ENCODE measurements around the gene SDK2.

Gene SDK2

DNA sequence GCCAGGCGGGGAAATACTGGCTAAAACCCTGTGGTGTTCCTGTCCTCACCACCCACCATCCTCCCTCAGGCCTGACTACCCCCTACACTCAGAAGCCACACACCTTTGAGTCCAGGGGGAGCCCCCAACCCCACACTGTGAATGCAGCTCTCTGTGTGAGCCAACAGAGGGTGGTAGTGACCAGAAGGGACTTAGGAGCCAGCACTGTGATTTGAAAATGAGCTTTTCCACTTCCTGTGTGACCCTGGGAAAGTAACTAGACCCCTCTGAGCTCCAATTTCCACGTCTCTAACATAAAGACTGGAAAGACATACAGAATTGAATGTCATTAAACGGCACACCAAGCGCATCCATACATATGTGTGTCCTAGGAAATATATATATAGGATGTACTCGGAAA lies 58.7 kb downstream of the SDK2 start:
- TF ChIP-seq, protein P1, sequence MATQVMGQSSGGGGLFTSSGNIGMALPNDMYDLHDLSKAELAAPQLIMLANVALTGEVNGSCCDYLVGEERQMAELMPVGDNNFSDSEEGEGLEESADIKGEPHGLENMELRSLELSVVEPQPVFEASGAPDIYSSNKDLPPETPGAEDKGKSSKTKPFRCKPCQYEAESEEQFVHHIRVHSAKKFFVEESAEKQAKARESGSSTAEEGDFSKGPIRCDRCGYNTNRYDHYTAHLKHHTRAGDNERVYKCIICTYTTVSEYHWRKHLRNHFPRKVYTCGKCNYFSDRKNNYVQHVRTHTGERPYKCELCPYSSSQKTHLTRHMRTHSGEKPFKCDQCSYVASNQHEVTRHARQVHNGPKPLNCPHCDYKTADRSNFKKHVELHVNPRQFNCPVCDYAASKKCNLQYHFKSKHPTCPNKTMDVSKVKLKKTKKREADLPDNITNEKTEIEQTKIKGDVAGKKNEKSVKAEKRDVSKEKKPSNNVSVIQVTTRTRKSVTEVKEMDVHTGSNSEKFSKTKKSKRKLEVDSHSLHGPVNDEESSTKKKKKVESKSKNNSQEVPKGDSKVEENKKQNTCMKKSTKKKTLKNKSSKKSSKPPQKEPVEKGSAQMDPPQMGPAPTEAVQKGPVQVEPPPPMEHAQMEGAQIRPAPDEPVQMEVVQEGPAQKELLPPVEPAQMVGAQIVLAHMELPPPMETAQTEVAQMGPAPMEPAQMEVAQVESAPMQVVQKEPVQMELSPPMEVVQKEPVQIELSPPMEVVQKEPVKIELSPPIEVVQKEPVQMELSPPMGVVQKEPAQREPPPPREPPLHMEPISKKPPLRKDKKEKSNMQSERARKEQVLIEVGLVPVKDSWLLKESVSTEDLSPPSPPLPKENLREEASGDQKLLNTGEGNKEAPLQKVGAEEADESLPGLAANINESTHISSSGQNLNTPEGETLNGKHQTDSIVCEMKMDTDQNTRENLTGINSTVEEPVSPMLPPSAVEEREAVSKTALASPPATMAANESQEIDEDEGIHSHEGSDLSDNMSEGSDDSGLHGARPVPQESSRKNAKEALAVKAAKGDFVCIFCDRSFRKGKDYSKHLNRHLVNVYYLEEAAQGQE (IDR thresholded peaks at IDR 0.05; ENCODE audit: insufficient read depth in 1 of 2, low read depth in 2 of 2, low read length in 2 of 2) = no peak
- TF ChIP-seq TAF1 (IDR thresholded peaks at IDR 0.05; ENCODE audit: borderline replicate concordance, insufficient read depth, low read length) (no peak), FOXP2 (optimal IDR thresholded peaks at IDR 0.05; ENCODE audit: borderline replicate concordance, extremely low read depth, extremely low read length, insufficient read depth) (no peak), POLR2AphosphoS5 (IDR thresholded peaks at IDR 0.05; ENCODE audit: low read depth, low read length) (no peak), SIN3A (IDR thresholded peaks at IDR 0.05; ENCODE audit: borderline replicate concordance, insufficient read depth, low read length) (no peak)

DNA sequence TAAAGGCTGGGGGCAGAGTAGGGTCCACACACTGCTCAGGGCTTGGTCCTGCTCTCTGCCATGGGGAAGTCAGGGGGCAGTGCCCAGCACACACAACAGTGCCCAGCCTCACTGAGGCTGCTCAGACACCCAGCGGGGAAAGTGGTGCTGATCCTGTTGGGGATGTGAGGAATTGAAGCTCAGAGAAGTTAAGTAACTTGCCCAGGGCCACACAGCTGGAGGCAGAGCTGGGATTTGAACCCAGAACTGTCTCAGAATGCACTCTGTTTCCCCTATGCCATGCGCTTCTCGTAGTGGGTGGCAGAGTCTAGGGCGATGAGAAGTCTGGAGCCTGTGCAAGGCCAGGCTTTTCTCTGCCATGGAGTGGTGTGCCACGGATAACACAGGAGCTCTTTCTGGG lies 59.3 kb downstream of the SDK2 start:
- TF ChIP-seq SIN3A (IDR thresholded peaks at IDR 0.05; ENCODE audit: borderline replicate concordance, insufficient read depth, low read length) (no peak), TAF1 (IDR thresholded peaks at IDR 0.05; ENCODE audit: borderline replicate concordance, insufficient read depth, low read length) (no peak), POLR2AphosphoS5 (IDR thresholded peaks at IDR 0.05; ENCODE audit: low read depth, low read length) (no peak), FOXP2 (optimal IDR thresholded peaks at IDR 0.05; ENCODE audit: borderline replicate concordance, extremely low read depth, extremely low read length, insufficient read depth) (no peak)
- TF ChIP-seq, protein P1 (IDR thresholded peaks at IDR 0.05; ENCODE audit: insufficient read depth in 1 of 2, low read depth in 2 of 2, low read length in 2 of 2) = no peak

GRCh38 chr17:73584049-73584448 lies 60.2 kb downstream of the SDK2 start:
- TF ChIP-seq, protein P1 (IDR thresholded peaks at IDR 0.05; ENCODE audit: insufficient read depth in 1 of 2, low read depth in 2 of 2, low read length in 2 of 2) = no peak
- TF ChIP-seq SIN3A (IDR thresholded peaks at IDR 0.05; ENCODE audit: borderline replicate concordance, insufficient read depth, low read length) (no peak), POLR2AphosphoS5 (IDR thresholded peaks at IDR 0.05; ENCODE audit: low read depth, low read length) (no peak), FOXP2 (optimal IDR thresholded peaks at IDR 0.05; ENCODE audit: borderline replicate concordance, extremely low read depth, extremely low read length, insufficient read depth) (no peak), TAF1 (IDR thresholded peaks at IDR 0.05; ENCODE audit: borderline replicate concordance, insufficient read depth, low read length) (no peak)

DNA sequence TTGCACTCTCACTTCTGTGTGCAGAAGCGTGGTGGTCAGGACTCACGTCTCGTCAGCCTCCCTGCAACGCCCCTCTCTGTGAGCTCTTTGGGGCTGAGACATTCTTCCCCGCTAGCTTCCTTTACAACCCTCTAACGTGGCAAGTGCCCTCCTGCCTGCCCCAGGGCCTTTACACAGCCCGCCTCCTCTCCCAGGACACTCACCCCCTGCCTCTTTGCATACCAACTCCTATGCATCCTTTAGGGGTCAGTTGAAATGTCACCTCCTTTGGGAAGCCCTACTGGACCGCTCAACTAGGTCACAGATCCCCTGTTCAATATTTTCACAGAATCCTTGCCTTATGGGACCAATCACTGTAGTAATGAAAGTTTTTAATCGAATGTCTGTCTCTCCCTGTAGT lies 61.4 kb downstream of the SDK2 start:
- TF ChIP-seq SIN3A (IDR thresholded peaks at IDR 0.05; ENCODE audit: borderline replicate concordance, insufficient read depth, low read length) (no peak), FOXP2 (optimal IDR thresholded peaks at IDR 0.05; ENCODE audit: borderline replicate concordance, extremely low read depth, extremely low read length, insufficient read depth) (no peak)

- TF ChIP-seq POLR2AphosphoS5 (IDR thresholded peaks at IDR 0.05; ENCODE audit: low read depth, low read length) (no peak), TAF1 (IDR thresholded peaks at IDR 0.05; ENCODE audit: borderline replicate concordance, insufficient read depth, low read length) (no peak), FOXP2 (optimal IDR thresholded peaks at IDR 0.05; ENCODE audit: borderline replicate concordance, extremely low read depth, extremely low read length, insufficient read depth) (no peak), SIN3A (IDR thresholded peaks at IDR 0.05; ENCODE audit: borderline replicate concordance, insufficient read depth, low read length) (no peak)
- TF ChIP-seq, protein P1 (IDR thresholded peaks at IDR 0.05; ENCODE audit: insufficient read depth in 1 of 2, low read depth in 2 of 2, low read length in 2 of 2) = no peak
These were observed 61.9 kb downstream of the SDK2 start for GRCh38 chr17:73582359-73582758.
